Loucy (cell line): ENCODE measurements around the gene NLGN2.

Experiments used
- CTCF ChIP-seq: fragments of 200-600 bp; sonication (generic); conservative IDR thresholded peaks from 2 replicates; pipeline ENCODE4 v1.5.1; 2014; ENCODE audit warnings: mild to moderate bottlenecking, antibody characterized with exemption, low read length
- EZH2phosphoT487 ChIP-seq: fragments of 200-600 bp; IDR thresholded peaks from 2 replicates; pipeline ENCODE4 v1.6.1; 2018; ENCODE audit warnings: antibody characterized with exemption, mild to moderate bottlenecking, moderate library complexity, borderline replicate concordance

DNA sequence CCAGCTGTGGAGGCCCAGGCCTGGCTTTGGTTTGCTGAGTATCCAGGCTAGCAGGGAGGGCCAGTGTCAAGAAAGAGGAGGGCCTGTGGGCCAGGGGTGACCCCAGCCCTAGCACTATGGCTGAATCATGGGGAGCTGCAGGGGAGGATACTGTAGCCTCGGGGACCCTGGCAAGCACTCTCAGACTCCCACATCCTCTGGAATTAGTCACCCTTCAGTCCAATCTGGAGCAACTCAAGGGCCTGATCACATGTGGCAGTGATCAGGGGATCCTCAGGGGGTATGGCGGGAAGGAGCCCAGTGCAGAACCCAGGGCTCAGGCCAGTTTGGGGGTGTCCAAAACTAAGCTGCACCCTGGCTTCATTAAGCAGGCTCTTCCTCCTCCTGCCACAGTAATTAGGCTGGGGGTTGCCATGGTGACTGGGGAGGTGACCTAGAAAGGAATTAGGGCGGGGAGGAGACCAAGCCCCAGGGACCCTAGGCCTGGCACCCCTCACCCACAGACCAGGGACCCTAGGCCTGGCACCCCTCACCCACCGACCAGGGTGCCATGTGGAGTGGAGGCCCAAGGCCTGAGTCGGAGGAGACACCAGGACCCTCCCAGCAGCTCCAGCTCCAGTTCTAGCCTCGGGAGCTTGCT is 5.8 kb downstream of the NLGN2 start:
- no peak for TF ChIP-seq CTCF
- TF ChIP-seq EZH2phosphoT487: no peak
